ENCODE data around the gene GALR3.

The GALR3 gene

DNA sequence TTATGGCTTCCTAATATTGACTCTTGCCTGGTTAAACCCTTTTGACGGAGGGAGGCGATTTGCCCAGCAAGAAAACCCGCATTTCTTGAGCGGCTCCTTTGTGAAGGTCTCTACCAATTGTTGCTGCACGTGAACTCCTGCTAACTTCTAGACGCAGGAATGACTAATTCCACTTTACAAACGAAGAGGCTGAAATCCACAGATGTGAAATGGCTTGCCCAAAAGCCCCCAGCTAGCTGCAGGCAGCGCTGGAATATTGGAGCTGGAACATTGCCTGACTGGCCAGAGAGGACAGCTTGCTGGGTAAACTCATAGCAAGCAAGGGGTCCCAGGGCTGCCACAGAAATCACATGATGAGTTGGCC lies 14.9 kb upstream of the GALR3 start:
- no peaks in the 10 kb centered on the region for H3K9me3 Mint-ChIP-seq
- peak overlapping the region; percentile 79 for H3K4me3 Mint-ChIP-seq
- peaks cover 80% of the 10 kb centered on the region for H3K27me3 Mint-ChIP-seq
- H3K4me1 Mint-ChIP-seq (ENCODE audit: low read depth) = peaks cover 35% of the 10 kb centered on the region
- H3K27ac Mint-ChIP-seq = no peak overlapping the region
- DNase-seq = no peak
- H3K36me3 Mint-ChIP-seq (ENCODE audit: low read depth) = no peaks in the 10 kb centered on the region

DNA sequence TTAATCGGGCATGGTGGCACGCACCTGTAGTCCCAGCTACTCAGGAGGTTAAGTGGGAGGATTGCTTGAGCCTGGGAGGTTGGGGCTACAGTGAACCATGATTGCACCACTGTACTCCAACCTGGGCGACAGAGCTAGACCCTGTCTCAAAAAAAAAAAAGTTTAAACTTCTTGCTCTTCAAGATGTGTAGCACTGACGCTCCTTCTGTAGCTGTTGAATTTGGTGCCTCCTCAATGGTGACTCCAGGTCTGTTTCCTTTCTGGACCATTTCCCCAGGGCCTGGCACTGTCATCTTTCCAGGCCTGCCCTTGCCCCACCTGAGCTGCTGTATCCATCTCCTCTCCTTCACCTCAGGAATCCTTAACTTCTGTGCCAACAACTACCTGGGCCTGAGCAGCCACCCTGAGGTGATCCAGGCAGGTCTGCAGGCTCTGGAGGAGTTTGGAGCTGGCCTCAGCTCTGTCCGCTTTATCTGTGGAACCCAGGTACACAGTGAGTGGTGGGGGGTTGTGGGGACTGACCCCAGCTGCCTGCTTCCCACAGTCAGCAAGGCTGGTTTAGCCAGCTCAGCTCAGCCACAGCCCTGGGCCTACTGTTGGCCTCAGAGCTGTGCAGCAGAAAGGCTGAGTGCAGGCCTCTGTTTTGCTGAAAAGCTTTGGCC lies 13.4 kb upstream of the GALR3 start:
- Mint-ChIP-seq H3K36me3 (ENCODE audit: low read depth) (no peaks in the 10 kb centered on the region), H3K9me3 (no peaks in the 10 kb centered on the region), H3K4me3 (no peak overlapping the region), H3K4me1 (ENCODE audit: low read depth) (peaks cover 27% of the 10 kb centered on the region), H3K27ac (no peak overlapping the region), H3K27me3 (peaks cover 72% of the 10 kb centered on the region)
- no peak for DNase-seq

DNA sequence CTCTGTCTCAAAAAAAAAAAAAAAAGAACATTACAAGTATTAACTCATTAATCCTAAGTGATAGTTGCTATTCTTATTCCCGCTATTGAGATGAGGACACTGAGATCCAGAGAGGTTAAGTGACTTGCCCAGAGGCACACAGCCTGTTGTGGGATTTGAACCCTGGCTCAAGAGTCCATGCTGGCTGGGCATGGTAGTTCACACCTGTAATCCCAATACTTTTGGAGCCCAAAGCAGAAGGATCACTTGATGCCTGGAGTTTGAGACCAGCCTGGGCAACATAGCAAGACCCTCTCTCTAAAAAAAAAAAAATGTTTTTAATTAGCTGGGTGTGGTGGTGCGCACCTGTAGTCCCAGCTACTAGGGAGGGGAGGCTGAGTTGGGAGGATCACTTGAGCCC lies 11.3 kb upstream of the GALR3 start:
- DNase-seq = no peak
- Mint-ChIP-seq H3K36me3 (ENCODE audit: low read depth) (no peaks in the 10 kb centered on the region), H3K27ac (no peak overlapping the region), H3K9me3 (no peaks in the 10 kb centered on the region), H3K4me3 (no peak overlapping the region), H3K27me3 (peaks cover 57% of the 10 kb centered on the region), H3K4me1 (ENCODE audit: low read depth) (peaks cover 13% of the 10 kb centered on the region)

DNA sequence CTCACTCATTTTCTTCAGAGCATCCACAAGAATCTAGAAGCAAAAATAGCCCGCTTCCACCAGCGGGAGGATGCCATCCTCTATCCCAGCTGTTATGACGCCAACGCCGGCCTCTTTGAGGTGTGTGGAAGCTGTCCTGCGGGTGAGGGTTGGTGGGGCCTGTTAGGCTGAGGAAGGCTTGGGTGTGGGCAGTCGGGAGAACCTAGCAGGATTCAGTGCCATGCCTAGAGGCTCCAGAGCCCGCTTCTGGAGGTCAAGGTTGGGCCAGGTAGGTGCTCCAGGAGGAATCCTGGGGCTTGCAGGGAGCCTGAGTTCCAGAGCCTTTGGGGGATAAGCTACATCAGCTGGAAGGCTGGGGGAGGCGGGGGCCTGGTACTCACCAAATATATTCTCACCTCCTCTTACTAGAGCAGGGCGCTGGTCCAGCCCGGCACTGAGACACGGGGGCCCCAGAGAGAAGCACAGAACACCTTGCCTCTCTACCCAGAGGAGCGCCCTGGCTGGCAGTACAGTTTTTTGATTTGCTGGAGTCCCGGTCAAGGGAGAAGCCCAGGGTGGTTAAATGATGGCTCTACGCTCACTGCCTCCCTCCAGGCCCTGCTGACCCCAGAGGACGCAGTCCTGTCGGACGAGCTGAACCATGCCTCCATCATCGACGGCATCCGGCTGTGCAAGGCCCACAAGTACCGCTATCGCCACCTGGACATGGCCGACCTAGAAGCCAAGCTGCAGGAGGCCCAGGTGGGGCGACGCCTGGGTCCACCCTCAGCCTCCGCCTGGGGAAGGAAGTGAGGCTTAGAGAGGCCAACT lies 10.1 kb upstream of the GALR3 start:
- DNase-seq = no peak
- Mint-ChIP-seq H3K4me3 (no peak overlapping the region), H3K4me1 (ENCODE audit: low read depth) (peaks cover 12% of the 10 kb centered on the region), H3K9me3 (no peaks in the 10 kb centered on the region), H3K36me3 (ENCODE audit: low read depth) (no peaks in the 10 kb centered on the region), H3K27ac (no peak overlapping the region), H3K27me3 (peaks cover 49% of the 10 kb centered on the region)

GRCh38 chr22:37815593-37815992 lies 7.6 kb upstream of the GALR3 start:
- no peak for DNase-seq
- Mint-ChIP-seq H3K4me3 (no peak overlapping the region), H3K27ac (no peak overlapping the region), H3K27me3 (peaks cover 46% of the 10 kb centered on the region), H3K9me3 (no peaks in the 10 kb centered on the region), H3K36me3 (ENCODE audit: low read depth) (no peaks in the 10 kb centered on the region), H3K4me1 (ENCODE audit: low read depth) (peaks cover 16% of the 10 kb centered on the region)

DNA sequence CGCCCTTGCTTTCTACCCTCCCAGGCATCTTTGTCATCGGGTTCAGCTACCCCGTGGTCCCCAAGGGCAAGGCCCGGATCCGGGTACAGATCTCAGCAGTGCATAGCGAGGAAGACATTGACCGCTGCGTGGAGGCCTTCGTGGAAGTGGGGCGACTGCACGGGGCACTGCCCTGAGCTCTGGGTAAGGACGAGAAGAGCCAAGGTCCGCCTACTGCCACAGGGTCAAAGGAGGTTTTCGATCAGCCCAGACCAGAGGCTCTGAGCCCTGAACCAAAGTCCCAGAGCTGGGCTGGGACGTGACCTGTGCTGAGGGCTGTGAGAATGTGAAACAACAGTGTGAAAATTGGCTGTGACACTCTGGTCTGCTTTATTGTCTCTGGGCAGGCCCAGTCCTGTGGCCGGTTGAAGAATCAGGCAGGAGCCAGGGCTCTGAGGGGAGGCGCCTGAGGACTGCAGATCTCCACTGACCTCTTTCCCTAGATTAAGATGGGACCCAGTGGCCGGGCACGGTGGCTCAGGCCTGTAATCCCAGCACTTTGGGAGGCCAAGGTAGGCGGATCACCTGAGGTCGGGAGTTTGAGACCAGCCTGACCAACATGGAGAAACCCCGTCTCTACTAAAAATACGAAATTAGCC lies 6.5 kb upstream of the GALR3 start:
- Mint-ChIP-seq H3K27me3 (peaks cover 44% of the 10 kb centered on the region), H3K4me3 (no peak overlapping the region), H3K9me3 (no peaks in the 10 kb centered on the region), H3K36me3 (ENCODE audit: low read depth) (no peaks in the 10 kb centered on the region), H3K4me1 (ENCODE audit: low read depth) (peaks cover 16% of the 10 kb centered on the region), H3K27ac (no peak overlapping the region)
- DNase-seq = no peak

- Mint-ChIP-seq H3K27ac (no peak overlapping the region), H3K27me3 (peaks cover 43% of the 10 kb centered on the region), H3K9me3 (no peaks in the 10 kb centered on the region), H3K4me3 (peak overlapping the region; percentile 20), H3K4me1 (ENCODE audit: low read depth) (peaks cover 16% of the 10 kb centered on the region), H3K36me3 (ENCODE audit: low read depth) (no peaks in the 10 kb centered on the region)
- DNase-seq = peak; percentile 93
These were observed 5.3 kb upstream of the GALR3 start for GRCh38 chr22:37817705-37818408.

DNA sequence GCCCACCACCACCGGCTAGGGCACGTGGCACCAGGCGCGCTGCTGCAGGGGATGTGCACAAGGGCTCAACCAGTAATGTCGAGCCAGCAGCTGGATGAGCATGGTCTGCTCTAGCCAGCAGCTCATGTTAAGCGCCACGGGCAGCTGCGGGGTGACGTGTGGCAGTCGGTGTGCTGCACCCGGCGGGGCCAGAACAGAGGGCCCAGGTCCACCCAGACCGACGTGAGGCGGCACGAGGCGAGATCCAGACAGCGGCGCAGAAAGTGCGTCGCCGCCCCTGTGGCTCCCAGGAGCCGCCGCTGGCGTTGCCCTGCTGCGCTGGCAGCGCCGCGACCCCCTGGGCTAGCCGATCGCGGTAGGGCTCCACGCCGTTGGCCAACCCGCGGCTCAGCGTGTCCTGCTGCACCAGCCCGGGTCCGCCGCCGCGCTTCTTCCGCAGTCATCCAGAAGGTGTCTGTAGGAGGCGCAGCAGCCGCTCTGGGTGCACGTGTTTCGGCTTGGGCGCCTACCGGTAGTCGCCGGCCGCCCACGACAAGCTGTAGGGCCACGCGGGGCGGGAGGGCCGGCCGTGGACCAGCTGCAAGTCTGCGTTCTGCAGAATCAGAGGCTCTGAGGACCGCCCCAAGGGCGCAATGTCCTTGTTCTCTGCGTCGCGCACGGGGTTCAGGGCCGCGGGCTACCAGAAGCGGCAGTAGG lies 4.6 kb upstream of the GALR3 start:
- Mint-ChIP-seq H3K4me1 (ENCODE audit: low read depth) (peaks cover 16% of the 10 kb centered on the region), H3K4me3 (peak overlapping the region; percentile 39), H3K27me3 (peaks cover 45% of the 10 kb centered on the region), H3K36me3 (ENCODE audit: low read depth) (no peaks in the 10 kb centered on the region), H3K9me3 (no peaks in the 10 kb centered on the region), H3K27ac (no peak overlapping the region)
- peak; percentile 81 for DNase-seq

- no peak overlapping the region for H3K4me3 Mint-ChIP-seq
These were observed 4.1 kb upstream of the GALR3 start for GRCh38 chr22:37819105-37819433.

DNA sequence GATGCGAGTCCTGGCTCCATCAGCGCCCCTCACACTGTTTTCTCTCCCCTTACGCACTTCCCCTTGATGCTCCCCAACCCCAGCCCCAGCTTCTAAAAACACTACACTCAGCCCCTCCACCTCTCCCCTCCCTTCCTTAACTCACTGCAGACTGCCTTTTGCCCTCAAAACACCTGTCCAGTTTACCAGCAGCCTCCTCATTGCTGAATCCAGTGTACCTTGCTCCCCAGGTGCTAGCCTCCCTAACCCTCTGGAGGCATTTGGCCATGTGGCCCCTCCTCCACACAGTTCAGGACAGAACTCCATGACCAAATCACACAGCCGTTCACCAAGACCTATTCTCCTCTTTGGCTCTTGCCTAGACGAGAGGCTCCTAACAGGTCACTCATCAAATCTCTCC lies 2.8 kb upstream of the GALR3 start:
- DNase-seq = no peak
- Mint-ChIP-seq H3K27me3 (peaks cover 54% of the 10 kb centered on the region), H3K27ac (no peak overlapping the region), H3K9me3 (no peaks in the 10 kb centered on the region), H3K4me3 (no peak overlapping the region), H3K4me1 (ENCODE audit: low read depth) (peaks cover 19% of the 10 kb centered on the region), H3K36me3 (ENCODE audit: low read depth) (no peaks in the 10 kb centered on the region)

More at GRCh38 chr22:37819105-37819433, 4.1 kb upstream of the GALR3 start:
- Mint-ChIP-seq H3K36me3 (ENCODE audit: low read depth) (no peaks in the 10 kb centered on the region), H3K9me3 (no peaks in the 10 kb centered on the region), H3K4me1 (ENCODE audit: low read depth) (peaks cover 16% of the 10 kb centered on the region), H3K27ac (no peak overlapping the region), H3K27me3 (peaks cover 50% of the 10 kb centered on the region)
- no peak for DNase-seq

DNA sequence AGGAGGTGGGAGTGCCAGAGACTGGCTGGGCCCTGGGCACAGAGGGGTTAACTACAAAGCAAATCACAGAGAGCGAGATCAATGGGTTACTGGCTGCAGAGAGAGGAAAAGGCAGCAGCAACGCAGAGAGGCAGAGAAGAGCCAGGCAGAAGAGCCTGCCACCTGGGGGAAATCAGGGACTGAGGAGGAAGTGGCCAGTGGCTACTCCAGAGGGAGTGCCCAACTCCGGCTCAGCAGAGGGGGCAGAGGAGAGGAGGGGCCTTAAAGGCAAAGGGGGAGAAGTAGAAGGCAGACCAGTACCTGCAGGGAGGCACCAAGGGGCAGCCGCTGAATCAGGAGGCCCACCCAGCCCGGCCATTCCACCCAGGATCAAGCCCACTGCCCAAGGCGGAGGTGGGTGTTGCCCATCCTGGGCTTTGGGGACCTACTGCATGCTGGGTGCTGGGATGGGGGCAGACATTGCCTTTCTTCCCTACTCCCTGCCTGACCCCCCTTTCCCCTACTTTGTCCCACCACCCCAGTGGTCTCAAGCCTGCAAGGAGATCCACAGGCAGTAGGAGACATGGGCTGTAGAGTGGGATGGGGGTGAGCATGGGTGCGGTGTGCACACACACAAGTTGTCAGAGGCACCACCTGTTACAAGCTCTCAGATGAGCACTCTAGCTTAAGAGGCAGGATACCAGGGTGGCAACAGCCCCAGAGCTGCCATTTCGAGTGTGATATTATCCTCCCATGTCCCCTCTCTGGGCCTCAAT lies 926 bp upstream of the GALR3 start:
- DNase-seq = no peak
- Mint-ChIP-seq H3K27ac (no peak overlapping the region), H3K27me3 (peaks cover 56% of the 10 kb centered on the region), H3K4me3 (no peak overlapping the region), H3K9me3 (no peaks in the 10 kb centered on the region), H3K36me3 (ENCODE audit: low read depth) (no peaks in the 10 kb centered on the region), H3K4me1 (ENCODE audit: low read depth) (peaks cover 20% of the 10 kb centered on the region)

- H3K27ac Mint-ChIP-seq = no peak overlapping the region
These were observed 1.8 kb downstream of the GALR3 start for GRCh38 chr22:37824674-37825641.

GRCh38 chr22:37827056-37827455 lies 3.9 kb downstream of the GALR3 start:
- no peaks in the 10 kb centered on the region for H3K9me3 Mint-ChIP-seq
- no peak for DNase-seq
- H3K27me3 Mint-ChIP-seq = peaks cover 27% of the 10 kb centered on the region
- H3K4me1 Mint-ChIP-seq (ENCODE audit: low read depth) = peaks cover 5% of the 10 kb centered on the region
- H3K36me3 Mint-ChIP-seq (ENCODE audit: low read depth) = peaks cover 31% of the 10 kb centered on the region
- H3K27ac Mint-ChIP-seq = no peak overlapping the region
- H3K4me3 Mint-ChIP-seq = no peak overlapping the region

More at GRCh38 chr22:37824674-37825641, 1.8 kb downstream of the GALR3 start:
- peaks cover 5% of the 10 kb centered on the region for H3K4me1 Mint-ChIP-seq (ENCODE audit: low read depth)
- H3K36me3 Mint-ChIP-seq (ENCODE audit: low read depth) = peaks cover 11% of the 10 kb centered on the region
- H3K4me3 Mint-ChIP-seq = peak overlapping the region; percentile 58
- no peaks in the 10 kb centered on the region for H3K9me3 Mint-ChIP-seq
- peaks cover 41% of the 10 kb centered on the region for H3K27me3 Mint-ChIP-seq
- peak; percentile 50 for DNase-seq

All from activated T-cell treated with anti-CD3 and anti-CD28 coated beads, Interleukin-2, amount 50 U/mL, for 24 hours (primary cell).